ENCODE data around the gene EPB41L2.

Gene EPB41L2

GRCh38 chr6:130841128-130841728 is 221.8 kb downstream of the EPB41L2 start:
- no peak for DNase-seq (ENCODE audit: low read depth in 1 of 2, low spot score in 1 of 2)

DNA sequence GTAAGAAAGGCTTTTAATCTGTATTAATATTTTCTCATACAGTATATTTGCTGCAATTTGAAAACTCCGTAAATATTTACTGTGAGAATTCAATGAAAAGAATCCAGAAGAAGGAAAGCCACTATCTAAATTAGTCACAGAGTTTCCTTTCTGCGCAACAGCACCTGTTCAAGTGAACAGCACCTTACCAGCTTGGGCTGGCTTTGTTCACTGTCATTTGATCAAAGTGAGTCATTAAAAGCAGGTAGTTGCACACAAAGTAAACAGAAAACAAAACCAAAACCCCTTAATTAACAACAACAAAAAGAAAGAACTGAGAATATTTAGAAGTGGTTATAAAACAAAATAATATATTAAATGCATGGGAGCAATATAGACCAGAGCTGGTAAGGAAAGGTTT is 223.0 kb downstream of the EPB41L2 start:
- no peak for DNase-seq (ENCODE audit: low read depth in 1 of 2, low spot score in 1 of 2)

DNA sequence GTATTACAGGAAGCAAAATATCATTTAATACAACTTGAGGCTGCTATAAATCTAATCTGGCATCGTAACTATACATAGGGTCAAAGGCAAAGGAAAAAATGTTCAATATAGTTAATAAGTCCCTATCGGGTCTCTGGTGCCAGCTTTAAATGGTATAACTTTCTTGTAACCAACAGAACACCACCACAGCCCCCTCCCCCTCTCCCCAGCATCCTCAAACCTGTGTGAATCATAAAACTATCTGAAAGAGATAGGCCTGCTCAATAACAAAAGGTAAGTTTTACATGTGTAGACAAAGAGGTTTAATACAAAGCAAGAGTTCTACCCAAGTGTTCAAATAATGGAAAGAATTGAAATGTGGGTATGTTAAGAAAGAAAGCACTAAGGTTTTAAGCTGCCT is 223.7 kb downstream of the EPB41L2 start:
- no peak for DNase-seq (ENCODE audit: low read depth in 1 of 2, low spot score in 1 of 2)

GRCh38 chr6:130838951-130839350 is 224.1 kb downstream of the EPB41L2 start:
- DNase-seq (ENCODE audit: low read depth in 1 of 2, low spot score in 1 of 2) = no peak

DNA sequence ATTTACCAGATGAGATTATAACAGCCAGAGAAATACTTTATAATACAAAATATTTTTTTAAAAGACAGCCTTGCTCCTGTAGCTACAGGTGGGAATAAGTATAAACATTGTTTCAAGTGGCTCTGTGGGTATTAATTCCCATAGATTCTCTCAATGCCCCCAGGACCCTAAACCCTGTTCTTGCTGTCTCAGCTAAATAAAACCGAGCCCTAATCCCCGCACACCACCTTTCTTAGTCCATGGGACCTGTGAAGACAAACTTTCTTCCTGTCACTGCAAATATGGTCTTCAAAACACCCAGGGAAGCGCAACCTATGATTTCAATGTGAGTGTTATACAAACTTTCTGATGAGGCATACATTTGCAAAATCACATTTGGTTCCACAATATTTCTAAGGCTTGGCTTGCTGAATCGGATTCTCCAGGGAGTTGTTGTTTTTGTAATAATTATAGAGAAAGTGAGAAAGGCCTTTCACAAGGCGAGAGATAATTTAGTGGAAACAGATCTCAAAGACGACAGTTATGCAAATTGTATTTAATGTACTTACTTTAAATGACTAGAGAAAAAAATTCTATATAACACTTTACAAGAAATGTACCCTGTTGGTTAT is 224.7 kb downstream of the EPB41L2 start:
- no peak for DNase-seq (ENCODE audit: low read depth in 1 of 2, low spot score in 1 of 2)

GRCh38 chr6:130837067-130837466 is 226.0 kb downstream of the EPB41L2 start:
- DNase-seq (ENCODE audit: low read depth in 1 of 2, low spot score in 1 of 2) = no peak

GRCh38 chr6:130836055-130836640 is 226.9 kb downstream of the EPB41L2 start:
- no peak for DNase-seq (ENCODE audit: low read depth in 1 of 2, low spot score in 1 of 2)

DNA sequence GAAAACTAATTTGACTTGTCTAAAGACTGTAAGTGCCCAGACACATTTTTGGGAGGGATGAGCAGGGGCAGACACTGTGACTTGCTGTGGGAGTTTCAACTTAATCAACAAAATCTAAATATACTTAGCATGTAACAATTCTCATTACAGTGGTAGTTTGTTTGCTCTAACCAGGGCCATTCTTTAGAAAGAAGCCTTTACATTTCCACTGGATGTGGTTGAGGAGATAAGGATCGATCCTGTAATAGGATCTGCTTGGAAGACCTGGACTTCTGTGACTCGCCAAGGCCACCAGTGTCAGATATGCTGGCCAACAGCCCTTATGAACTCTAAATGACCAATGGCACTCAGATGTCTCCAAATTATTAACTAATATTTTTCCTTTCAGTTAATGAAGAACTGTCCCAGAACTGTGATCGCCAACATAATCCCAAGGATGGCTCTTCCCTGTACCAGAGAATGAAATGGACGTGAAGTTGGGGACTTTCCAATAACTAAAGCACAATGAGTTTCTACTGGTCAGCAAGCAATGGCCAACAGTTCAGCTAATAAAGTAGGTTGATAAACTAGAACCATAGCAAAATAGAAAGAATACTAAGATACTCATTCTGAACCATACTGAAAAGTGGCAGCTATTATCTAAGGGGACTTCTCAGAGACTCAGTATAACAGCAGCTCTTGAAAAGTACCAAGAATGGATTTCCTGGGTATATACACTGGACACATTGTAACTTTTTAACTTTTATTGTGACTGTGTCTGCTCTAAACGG is 228.4 kb downstream of the EPB41L2 start:
- no peak for DNase-seq (ENCODE audit: low read depth in 1 of 2, low spot score in 1 of 2)

DNA sequence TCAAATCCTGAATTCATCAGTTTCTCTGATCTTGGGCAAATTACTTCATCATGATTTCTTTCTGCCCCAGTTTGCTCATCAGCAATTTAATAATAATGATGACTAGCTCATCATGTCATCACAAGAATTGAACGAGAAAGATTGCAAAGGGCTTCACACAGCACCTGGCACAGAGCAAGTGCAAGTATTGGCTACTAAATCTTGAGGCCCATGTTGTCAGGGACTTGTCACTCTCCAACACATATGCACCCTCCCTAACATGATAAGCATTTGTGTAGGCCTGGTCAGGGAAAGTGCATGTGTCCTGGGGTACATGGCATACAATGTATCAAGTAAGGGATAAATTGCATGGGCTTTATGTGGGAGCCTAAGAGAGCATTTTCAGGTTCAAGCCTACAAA is 229.5 kb downstream of the EPB41L2 start:
- no peak for DNase-seq (ENCODE audit: low read depth in 1 of 2, low spot score in 1 of 2)

DNA sequence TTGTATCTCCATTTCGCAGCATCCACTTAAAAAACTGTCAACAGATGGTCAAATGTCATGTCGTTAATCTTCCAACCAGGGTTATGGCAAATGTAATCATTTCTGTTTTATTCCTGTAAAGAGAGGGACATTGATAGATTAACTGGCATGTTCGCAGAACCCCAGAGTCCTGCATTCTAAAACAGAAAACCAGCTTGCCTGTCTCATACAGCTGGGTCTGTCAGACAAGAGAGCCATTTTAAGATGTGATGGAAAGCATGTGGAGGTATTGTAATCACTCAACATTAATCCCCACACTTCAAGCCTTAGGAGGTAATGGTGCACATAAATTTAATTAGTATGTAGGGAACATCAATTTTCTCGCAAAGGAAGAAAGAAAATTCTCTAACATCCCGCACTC is 231.4 kb downstream of the EPB41L2 start:
- no peak for DNase-seq (ENCODE audit: low read depth in 1 of 2, low spot score in 1 of 2)

- no peak for DNase-seq (ENCODE audit: low read depth in 1 of 2, low spot score in 1 of 2)
These were observed 233.6 kb downstream of the EPB41L2 start for GRCh38 chr6:130829333-130829910.

DNA sequence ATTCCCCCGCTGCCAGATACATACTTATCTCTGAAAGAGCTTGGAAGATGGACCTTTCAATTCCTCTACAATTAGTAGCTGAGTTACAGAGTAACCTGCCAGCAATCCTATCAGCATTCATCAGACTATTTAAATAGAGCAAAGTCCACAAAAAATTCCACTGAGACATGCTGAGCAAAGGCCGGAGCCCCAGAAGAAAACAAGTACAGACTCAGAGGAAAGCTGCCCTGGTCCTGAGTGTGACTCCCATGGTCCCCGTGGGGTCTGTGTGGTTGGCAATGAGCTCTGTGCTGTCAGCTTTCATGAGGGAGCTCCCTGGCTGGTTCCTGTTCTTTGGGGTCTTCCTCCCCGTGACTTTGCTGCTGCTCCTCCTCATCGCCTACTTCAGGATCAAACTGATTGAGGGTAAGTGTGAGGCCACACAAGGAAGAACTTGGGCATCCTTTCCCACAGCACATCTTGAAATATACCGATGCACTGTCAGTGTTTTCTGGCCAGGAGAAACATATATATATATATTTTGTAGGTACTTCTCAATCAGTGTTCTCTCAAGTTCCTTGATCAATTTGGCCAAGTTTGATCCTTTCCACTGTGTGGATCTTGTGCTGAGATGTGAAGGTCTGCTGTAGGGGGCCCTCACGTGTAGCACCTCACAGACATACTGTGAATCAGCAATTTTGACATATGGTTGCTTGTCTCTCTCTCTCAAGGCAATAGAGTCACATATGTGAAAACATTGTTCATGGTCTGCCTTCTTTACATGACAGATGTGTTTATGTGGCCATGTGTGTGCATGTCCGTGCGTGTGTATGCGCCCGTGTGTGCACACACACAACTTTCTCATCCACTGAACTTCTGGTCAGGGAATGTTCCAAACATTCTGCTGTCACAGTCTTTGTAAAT is 235.5 kb downstream of the EPB41L2 start, which contains the start of gene SMLR1:
Gene SMLR1 (plus strand): TSS at position 160 of the 903 bp plus-strand sequence. CDS start 8 bp downstream, at position 168.
- DNase-seq (ENCODE audit: low read depth in 1 of 2, low spot score in 1 of 2) = no peak

GRCh38 chr6:130826442-130827246 is 236.4 kb downstream of the EPB41L2 start:
- DNase-seq (ENCODE audit: low read depth in 1 of 2, low spot score in 1 of 2) = no peak

DNA sequence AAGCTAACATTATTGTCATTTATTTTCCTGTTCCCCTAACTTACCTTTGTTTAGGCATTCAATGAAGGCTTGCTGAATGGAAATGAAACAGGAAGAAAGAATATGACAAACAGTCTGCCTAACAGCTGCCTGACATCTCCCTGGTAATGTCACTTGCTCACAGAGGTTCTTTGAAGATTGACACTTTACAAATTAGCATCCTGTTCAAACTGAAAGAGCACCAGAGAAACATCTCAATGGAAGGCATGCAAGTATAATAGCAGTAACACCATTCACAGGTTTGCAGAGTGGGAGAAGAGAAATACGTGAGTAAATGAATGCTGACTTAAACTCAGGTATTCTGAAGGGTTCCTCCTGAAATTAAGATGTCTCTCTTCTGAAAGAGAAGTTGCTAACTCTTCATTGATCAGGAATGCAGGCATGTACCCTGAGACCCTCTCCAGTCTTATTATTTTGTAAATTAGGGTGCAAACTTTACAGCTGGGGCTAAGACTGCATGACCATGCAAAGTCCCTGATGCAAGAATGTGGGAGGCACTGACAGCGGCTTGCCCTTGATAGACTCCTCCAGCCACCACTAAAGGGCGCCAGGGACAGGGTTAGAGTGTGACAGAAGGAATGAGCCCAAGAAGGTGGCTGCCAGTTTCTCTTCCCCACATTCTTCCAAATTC is 237.1 kb downstream of the EPB41L2 start:
- DNase-seq (ENCODE audit: low read depth in 1 of 2, low spot score in 1 of 2) = no peak

DNA sequence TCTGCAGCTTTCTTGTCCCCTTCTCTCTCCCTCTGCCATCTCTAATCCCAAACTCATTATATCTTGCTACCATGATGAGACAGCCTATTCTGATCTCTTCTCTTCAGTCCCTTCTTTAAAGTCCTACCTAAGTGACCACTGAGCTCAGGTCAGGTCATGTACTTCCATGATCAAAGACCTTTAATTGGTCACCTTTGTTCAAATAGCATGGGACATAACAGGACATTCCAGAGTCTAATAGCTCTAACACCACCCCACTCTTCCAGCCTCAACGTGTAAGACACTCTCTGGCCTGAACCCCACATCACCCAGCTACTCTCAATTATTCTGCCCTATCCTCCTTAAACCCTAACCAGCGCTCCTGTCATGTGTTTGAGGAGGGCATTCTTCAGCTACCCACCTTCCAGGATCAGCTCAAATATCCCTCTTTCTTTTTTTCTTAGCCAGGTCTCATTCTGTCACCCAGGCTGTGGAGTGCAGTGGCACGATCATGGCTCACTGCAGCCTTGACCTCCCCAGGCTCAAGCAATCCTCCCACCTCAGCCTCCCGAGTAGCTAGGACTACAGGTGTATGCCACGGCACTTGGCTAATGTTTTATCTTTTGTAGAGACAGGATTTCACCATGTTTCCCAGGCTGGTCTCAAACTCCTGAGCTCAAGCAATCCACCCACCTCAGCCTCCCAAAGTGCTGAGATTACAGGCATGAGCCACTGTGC is 237.9 kb downstream of the EPB41L2 start:
- no peak for DNase-seq (ENCODE audit: low read depth in 1 of 2, low spot score in 1 of 2)

DNA sequence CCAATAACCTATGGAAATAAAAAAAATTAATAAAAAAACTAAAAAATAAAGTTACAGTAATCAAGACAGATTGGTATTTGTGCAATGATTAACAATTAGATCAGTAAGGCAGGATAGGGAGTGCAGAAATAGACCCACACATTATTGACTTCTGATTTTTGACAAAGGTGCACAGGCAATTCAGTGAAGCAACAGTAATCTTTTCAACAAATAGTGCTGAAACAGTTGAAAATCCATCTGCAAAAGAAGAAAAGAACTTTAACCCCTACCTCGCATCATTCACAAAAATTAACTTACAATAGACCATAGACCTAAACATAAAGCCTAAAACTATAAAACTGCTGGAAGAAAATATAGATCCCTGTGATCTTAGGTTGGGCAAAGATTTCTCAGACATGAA is 240.3 kb downstream of the EPB41L2 start:
- no peak for DNase-seq (ENCODE audit: low read depth in 1 of 2, low spot score in 1 of 2)

GRCh38 chr6:130815200-130816071 is 247.6 kb downstream of the EPB41L2 start:
- DNase-seq (ENCODE audit: low read depth in 1 of 2, low spot score in 1 of 2) = no peak

DNA sequence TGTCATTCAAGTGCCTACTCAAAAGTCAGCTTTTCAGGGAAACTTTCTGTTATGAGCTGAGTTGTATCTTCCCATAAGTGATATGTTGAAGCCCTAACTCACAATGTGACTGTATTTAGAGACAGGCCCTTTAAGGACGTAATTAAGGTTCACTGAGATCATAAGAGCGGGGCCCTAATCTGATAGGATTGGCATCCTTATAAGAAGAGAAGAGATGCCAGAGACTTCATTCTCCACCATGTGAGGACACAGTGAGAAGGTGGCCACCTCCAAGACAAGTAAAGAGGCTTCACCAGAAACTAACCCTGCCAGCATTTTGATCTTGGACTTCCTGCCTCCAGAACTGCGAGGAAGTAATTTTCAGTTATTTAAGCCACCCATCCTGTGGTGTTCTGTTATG is 248.5 kb downstream of the EPB41L2 start:
- DNase-seq (ENCODE audit: low read depth in 1 of 2, low spot score in 1 of 2) = no peak

All from stimulated activated CD4-positive, alpha-beta T cell treated with anti-CD3 and anti-CD28 coated beads, Interleukin-15, amount 100 ng/mL, for 1 hour (primary cell).